ENCODE results near the gene TMEM231. TPM values are rescaled to one million over a fixed set of nuclear protein-coding genes. Genes with fewer than 3 reads are reported as not detected.

TMEM231 gene
- total and polyA plus RNA-seq, 2 donors (not counting 3 experiments of a cell fraction or from before 2014, with no cell fraction given): 10.0 to 35.8 TPM

- Histone ChIP-seq H4K20me1 (replicated peaks; ENCODE audit: control insufficient read depth, extremely low read depth, insufficient read depth, low read length) (no peaks in the 10 kb centered on the region), H3K4me2 (ENCODE audit: insufficient read depth, low read length) (no peak overlapping the region), H3K79me2 (ENCODE audit: control insufficient read depth, insufficient read depth, low read length) (no peaks in the 10 kb centered on the region), H3K27ac (ENCODE audit: insufficient read depth, low read depth, low read length) (no peak overlapping the region), H3K4me3 (replicated peaks in 1 of 3; ENCODE audit: insufficient read depth in 1 of 3, low read depth in 1 of 3, low read length in 3 of 3) (no peak overlapping the region), H3K36me3 (ENCODE audit: control insufficient read depth in 2 of 2, extremely low read depth in 1 of 2, insufficient read depth in 2 of 2, low read length in 2 of 2) (no peaks in the 10 kb centered on the region), H3K27me3 (ENCODE audit: control insufficient read depth in 2 of 2, insufficient read depth in 2 of 2, low read length in 2 of 2) (no peaks in the 10 kb centered on the region), H3K9me3 (replicated peaks; ENCODE audit: control insufficient read depth, insufficient read depth, low read length) (no peaks in the 10 kb centered on the region), H2AFZ (ENCODE audit: low read depth, low read length) (no peak overlapping the region), H3K4me1 (ENCODE audit: control insufficient read depth, extremely low read depth, insufficient read depth, low read length) (peaks cover 6% of the 10 kb centered on the region), H3K9me1 (replicated peaks; ENCODE audit: control insufficient read depth, extremely low read depth, insufficient read depth, low read length) (no peaks in the 10 kb centered on the region), H3K9ac (replicated peaks; ENCODE audit: extremely low read depth, insufficient read depth, low read length) (no peak overlapping the region)
- POLR2A ChIA-PET: no interaction called here
- no peak for TF ChIP-seq FOS (IDR thresholded peaks at IDR 0.05; ENCODE audit: borderline replicate concordance, insufficient read depth, low read length)
- FAIRE-seq (no peak), DNase-seq (ENCODE audit: low read depth, low spot score) (no peak)
- CTCF ChIA-PET: interaction anchor here (3.4 kb wide), 1 partner anchor 11 kb away, joined by 16 read pairs; no protein-coding TSS in a partner anchor
- no TSS peak for BruUV-seq (replicated peaks)
- intact Hi-C loops (cut with micrococcal nuclease) (no loop called here), dilution Hi-C loops (cut with MboI; ENCODE audit: extremely low pct_ligation_motif_present, low sequenced_read_pairs) (no loop called here)
Observed at GRCh38 chr16:75506574-75506973, 49.5 kb downstream of the TMEM231 start.

GRCh38 chr16:75506107-75506506 is 49.9 kb downstream of the TMEM231 start:
- H3K9me1 ChIP-seq (replicated peaks; ENCODE audit: control insufficient read depth, extremely low read depth, insufficient read depth, low read length): no peaks in the 10 kb centered on the region
- no TSS peak for BruUV-seq (replicated peaks)
- no peaks in the 10 kb centered on the region for H3K27me3 ChIP-seq (ENCODE audit: control insufficient read depth in 2 of 2, insufficient read depth in 2 of 2, low read length in 2 of 2)
- no peak for FAIRE-seq
- peaks cover 6% of the 10 kb centered on the region for H3K4me1 ChIP-seq (ENCODE audit: control insufficient read depth, extremely low read depth, insufficient read depth, low read length)
- TF ChIP-seq CTCF (IDR thresholded peaks at IDR 0.05; ENCODE audit: extremely low read depth in 1 of 2, insufficient read depth in 1 of 2, low read depth in 1 of 2, low read length in 2 of 2): no peak
- no peak for TF ChIP-seq JUN (IDR thresholded peaks at IDR 0.05; ENCODE audit: borderline replicate concordance, insufficient read depth, insufficient read length, low read depth)
- TF ChIP-seq FOS (IDR thresholded peaks at IDR 0.05; ENCODE audit: borderline replicate concordance, insufficient read depth, low read length): no peak
- no peak for TF ChIP-seq MYC (IDR thresholded peaks at IDR 0.05; ENCODE audit: low read depth, low read length)
- TF ChIP-seq GATA2 (IDR thresholded peaks at IDR 0.05; ENCODE audit: insufficient read depth, insufficient read length, low read depth, low read length): no peak
- no peak for TF ChIP-seq EZH2 (IDR thresholded peaks at IDR 0.05; ENCODE audit: borderline replicate concordance, low read depth, low read length, severe bottlenecking)
- no peak for TF ChIP-seq POLR2AphosphoS5 (IDR thresholded peaks at IDR 0.05; ENCODE audit: insufficient read depth, low read depth, low read length)
- no peaks in the 10 kb centered on the region for H3K9me3 ChIP-seq (replicated peaks; ENCODE audit: control insufficient read depth, insufficient read depth, low read length)
- ChIA-PET POLR2A (no interaction called here), CTCF (interaction anchor here (3.4 kb wide), 1 partner anchor 11 kb away, joined by 16 read pairs; no protein-coding TSS in a partner anchor)
- no peak overlapping the region for H3K27ac ChIP-seq (ENCODE audit: insufficient read depth, low read depth, low read length)
- no peaks in the 10 kb centered on the region for H3K79me2 ChIP-seq (ENCODE audit: control insufficient read depth, insufficient read depth, low read length)
- intact Hi-C loops (cut with micrococcal nuclease): no loop called here
- dilution Hi-C loops (cut with MboI; ENCODE audit: extremely low pct_ligation_motif_present, low sequenced_read_pairs): no loop called here
- no peaks in the 10 kb centered on the region for H4K20me1 ChIP-seq (replicated peaks; ENCODE audit: control insufficient read depth, extremely low read depth, insufficient read depth, low read length)
- H3K4me3 ChIP-seq (replicated peaks in 1 of 3; ENCODE audit: insufficient read depth in 1 of 3, low read depth in 1 of 3, low read length in 3 of 3): no peak overlapping the region
- no peaks in the 10 kb centered on the region for H3K36me3 ChIP-seq (ENCODE audit: control insufficient read depth in 2 of 2, extremely low read depth in 1 of 2, insufficient read depth in 2 of 2, low read length in 2 of 2)
- H3K4me2 ChIP-seq (ENCODE audit: insufficient read depth, low read length): no peak overlapping the region
- no peak overlapping the region for H2AFZ ChIP-seq (ENCODE audit: low read depth, low read length)
- no peak for DNase-seq (ENCODE audit: low read depth, low spot score)
- no peak overlapping the region for H3K9ac ChIP-seq (replicated peaks; ENCODE audit: extremely low read depth, insufficient read depth, low read length)
